Heart left ventricle (tissue), 16 donors: ENCODE results near the gene ROM1. TPM values are rescaled to one million over a fixed set of nuclear protein-coding genes. Genes with fewer than 3 reads are reported as not detected.

Experiments used
- ATAC-seq, 4 donors: fragments of 200-7000 bp; cut with Tn5 transposase; one replicate each; pipeline ENCODE4 v1.9.1; 2020 to 2022; ENCODE audit warnings: moderate library complexity in 4 of 4, mild to moderate bottlenecking in 3 of 4, moderate number of reproducible peaks in 1 of 4
- DNase-seq, 5 donors: peaks; one replicate each; pipeline ENCODE4 v3.0.0-alpha.2; 2020
- H3K27ac ChIP-seq, 12 donors: fragments of 200-600 bp; sonication (generic) in 4 of 12; one replicate each; pipeline versions ENCODE4 v1.5.0 to v1.8.0; 2016 to 2022; ENCODE audit warnings: mild to moderate bottlenecking in 2 of 12
- H3K27me3 ChIP-seq, 9 donors: fragments of 200-600 bp; sonication (generic) in 2 of 9; one replicate each; pipeline versions ENCODE4 v1.5.1 to v1.8.0; 2016 to 2022; ENCODE audit warnings: mild to moderate bottlenecking in 3 of 9
- H3K36me3 ChIP-seq, 9 donors: fragments of 200-600 bp; sonication (generic) in 2 of 9; one replicate each; pipeline versions ENCODE4 v1.5.0 to v1.8.0; 2018 to 2022; ENCODE audit warnings: mild to moderate bottlenecking in 2 of 9
- H3K4me1 ChIP-seq, 12 donors: fragments of 200-600 bp; sonication (generic) in 4 of 12; one replicate each; pipeline versions ENCODE4 v1.5.0 to v1.8.0; 2016 to 2022; ENCODE audit warnings: mild to moderate bottlenecking in 3 of 12
- H3K4me3 ChIP-seq, 12 donors: fragments of 200-600 bp; sonication (generic) in 4 of 12; one replicate each; pipeline versions ENCODE4 v1.5.0 to v1.8.0; 2017 to 2022; ENCODE audit warnings: mild to moderate bottlenecking in 9 of 12, moderate library complexity in 4 of 12
- H3K9me3 ChIP-seq, 12 donors: fragments of 200-600 bp; sonication (generic) in 4 of 12; one replicate each; pipeline versions ENCODE4 v1.5.0 to v1.8.0; 2016 to 2022; ENCODE audit warnings: mild to moderate bottlenecking in 1 of 12
- CTCF ChIP-seq, 12 donors: fragments of 200-600 bp; sonication (generic) in 4 of 12; IDR thresholded peaks; one replicate each; pipeline versions ENCODE4 v1.5.0 to v1.8.0; 2018 to 2022; ENCODE audit warnings: antibody characterized with exemption in 12 of 12, mild to moderate bottlenecking in 5 of 12
- POLR2A ChIP-seq, 2 donors: fragments of 450-650 bp; IDR thresholded peaks; one replicate each; pipeline ENCODE4 v1.6.1; 2017; ENCODE audit warnings: antibody characterized with exemption in 2 of 2, mild to moderate bottlenecking in 2 of 2, moderate library complexity in 2 of 2
- WGBS, 4 donors: extraction: QIAGEN DNeasy Blood & Tissue Kit in 2 of 4; methylation state at CpG; one replicate each; pipeline versions ENCODE4 v1.1.5 to v1.1.7; 2013 to 2018; 5-methylcytosine and 5-hydroxymethylcytosine counted together
- intact Hi-C, 10 donors: fragments of 100-400 bp; cut with DNase I; formaldehyde crosslinking; loops; one replicate each; pipeline versions ENCODE4 v1.11.1 to v1.14.2; 2022
- polyA plus RNA-seq, 2 donors: library from polyadenylated mRNA; stranded (reverse); fragments of 200-250 nt; gene quantifications; one replicate each; pipeline ENCODE4 v1.2.3, GENCODE V29; 2013
- total RNA-seq, 9 donors: library from RNA; depleted of rRNA in 2 of 9; stranded (reverse); fragments of >200 nt in 2 of 9; fragmentation: NEBNext Ultra II Directional in 3 of 9; extraction: Animal tissue kit (Norgen Biotek cat#: 25700) in 3 of 9; gene quantifications; one replicate each; pipeline versions ENCODE4 v1.1.0 to v1.2.4, GENCODE V29; 2016 to 2023
- donor health status: ischemic (EF 13 %, LVEDD 7.1; RV severe dilation, severe dysfunction).
- donor health status: healthy with polysubstance abuse.
- donor health status: DM: no; HTN: yes; CAD: no.
- donor health status: DM: no; HTN: no; CAD: no.
- donor health status: ischemic (EF 25% LVEDD 6.9; RV normal size, moderate dysfunction).
- donor health status: ischemic (EF 25% LVEDD 5.7; RV mildly dilated, moderate dysfunction).
- donor health status: healthy.
- donor health status: DM: yes; HTN: yes; CAD: no.
- donor health status: ischemic (EF 35%, LVEDD 5.7; RV mildly dilated, moderate dysfunction).
- donor health status: nonischemic (EF 11% LVEDD 7.7; RV severe dilation, severe dysfunction).
- donor health status: DM: yes; HTN: yes; CAD: no.
- donor health status: PGD.
- donor health status: ischemic (EF 29% LVEDD 5.4; RV normal size, mild dysfunction).
- donor health status: nonischemic (EF 23%, LVEDD 6.1; RV moderate dilation, normal function).

ROM1 gene
- total and polyA plus RNA-seq, 11 donors = 1.5 to 5.8 (median 2.4) TPM

- peaks cover 4 to 47% (median 18%) of the 10 kb centered on the region in 12 donors for H3K4me1 ChIP-seq
- H3K9me3 ChIP-seq = no peaks in the 10 kb centered on the region
- no peak for ATAC-seq
- 93 to 97% (median 94%) methylated on average over 10 to 12 of the region's 12 CpGs for WGBS, 4 donors
- intact Hi-C loops = no loop called here
- H3K4me3 ChIP-seq = no peak overlapping the region
- TF ChIP-seq CTCF (IDR thresholded peaks at IDR 0.05) (no peak), POLR2A (IDR thresholded peaks at IDR 0.05) (no peak)
- no peaks in the 10 kb centered on the region for H3K27me3 ChIP-seq
- no peak overlapping the region for H3K27ac ChIP-seq
- H3K36me3 ChIP-seq = peaks cover 0 to 70% (median 35%) of the 10 kb centered on the region in 9 donors
- DNase-seq = no peak
These were observed 4.3 kb upstream of the ROM1 start for GRCh38 chr11:62608776-62609175.

GRCh38 chr11:62610403-62610802 is 2.7 kb upstream of the ROM1 start:
- ATAC-seq = no peak
- WGBS, 4 donors = 84 to 90% (median 87%) methylated on average over 6 of the region's 6 CpGs
- DNase-seq = no peak
- H3K36me3 ChIP-seq = peaks cover 0 to 57% (median 33%) of the 10 kb centered on the region in 9 donors
- intact Hi-C loops = loop anchor here in 3 of 10 donors (5.0 kb wide), 1 partner anchor 37 kb away; the partner anchor contains the start of gene GANAB (in 3 of the 3)
- no peak overlapping the region for H3K4me3 ChIP-seq
- no peak for TF ChIP-seq CTCF (IDR thresholded peaks at IDR 0.05)
- TF ChIP-seq POLR2A (IDR thresholded peaks at IDR 0.05) = no peak
- H3K4me1 ChIP-seq = peaks cover 4 to 47% (median 18%) of the 10 kb centered on the region in 12 donors
- no peaks in the 10 kb centered on the region for H3K9me3 ChIP-seq
- H3K27me3 ChIP-seq = no peaks in the 10 kb centered on the region
- peak overlapping the region in 3 of 12 donors; percentile 12 to 98 (median 98) for H3K27ac ChIP-seq

- Histone ChIP-seq H3K27me3 (no peaks in the 10 kb centered on the region), H3K4me1 (peaks cover 4 to 47% (median 18%) of the 10 kb centered on the region in 12 donors), H3K27ac (peak overlapping the region; percentile 91 to 99 (median 98)), H3K4me3 (peak overlapping the region; percentile 70 to 99 (median 82)), H3K9me3 (no peaks in the 10 kb centered on the region), H3K36me3 (peaks cover 0 to 57% (median 30%) of the 10 kb centered on the region in 9 donors)
- WGBS, 4 donors = 68 to 77% (median 75%) methylated on average over 22 to 28 of the region's 28 CpGs
- intact Hi-C loops = loop anchor here in 3 of 10 donors (5.0 kb wide), 1 partner anchor 36 kb away; the partner anchor contains the start of gene GANAB (in 3 of the 3)
- ATAC-seq (no peak), DNase-seq (peak in 1 of 5 donors; percentile 62)
- TF ChIP-seq CTCF (IDR thresholded peaks at IDR 0.05) = no peak
- no peak for TF ChIP-seq POLR2A (IDR thresholded peaks at IDR 0.05)
These were observed 2.0 kb upstream of the ROM1 start for GRCh38 chr11:62610814-62611704.
